B cell (primary cell): Measurements from ENCODE around the gene LRRC4C. TPM values are rescaled to one million over a fixed set of nuclear protein-coding genes. Genes with fewer than 3 reads are reported as not detected.

Experiments used
- ATAC-seq: fragments of 200-7000 bp; cut with Tn5 transposase; one replicate; pipeline ENCODE4 v1.10.0; 2021; ENCODE audit warnings: low read depth, mild to moderate bottlenecking, moderate number of reproducible peaks, moderate library complexity
- CTCF ChIA-PET: fragments of 350-600 bp; sonication (Branson Sonifier 250); formaldehyde crosslinking; loops from one replicate; lab custom pipeline; 2021; ENCODE audit warnings: antibody characterized with exemption, inconsistent platforms; lab: Charles Lee
- POLR2A ChIA-PET: fragments of 350-600 bp; sonication (Branson Sonifier 250); formaldehyde crosslinking; loops from one replicate; lab custom pipeline; 2021; ENCODE audit warnings: antibody characterized with exemption; lab: Charles Lee
- DNase-seq: peaks from one replicate; pipeline ENCODE4 v3.0.0; 2013
- H2AFZ ChIP-seq: 2 replicates; pipeline ENCODE4 v1.6.1; 2012; ENCODE audit warnings: mild to moderate bottlenecking, low read depth, low read length; ENCODE audit not compliant: insufficient read depth, poor library complexity, severe bottlenecking
- H3K27ac ChIP-seq, 2 donors: 1 replicate in 1 of 2; 2 replicates in 1 of 2; pipeline ENCODE4 v1.5.1; 2012 to 2013; ENCODE audit warnings: low read length in 2 of 2, mild to moderate bottlenecking in 2 of 2, moderate library complexity in 1 of 2
- H3K27me3 ChIP-seq, 4 experiments: fragments of 200-600 bp in 1 of 4; sonication (generic) in 1 of 4; replicated peaks in 1 of 4; 1 replicate in 2 of 4; 2 replicates in 2 of 4; pipeline versions ENCODE4 v1.6.1 to v1.7.0; 2013 to 2016; ENCODE audit warnings: low read length in 3 of 4, mild to moderate bottlenecking in 2 of 4, mixed read lengths in 1 of 4, moderate library complexity in 1 of 4; ENCODE audit not compliant: insufficient read depth in 4 of 4, control insufficient read depth in 3 of 4; ENCODE audit errors: control extremely low read depth in 1 of 4
- H3K36me3 ChIP-seq, 2 experiments: replicated peaks in 1 of 2; 1 replicate in 1 of 2; 2 replicates in 1 of 2; pipeline versions ENCODE4 v1.6.1 to v1.7.1; 2013; ENCODE audit warnings: low read length in 1 of 2; ENCODE audit not compliant: insufficient read depth in 2 of 2, control insufficient read depth in 1 of 2; ENCODE audit errors: control extremely low read depth in 1 of 2, extremely low read depth in 1 of 2
- H3K4me1 ChIP-seq, 2 donors: fragments of 200-600 bp in 1 of 2; sonication (generic) in 1 of 2; 1 replicate in 1 of 2; 2 replicates in 1 of 2; pipeline versions ENCODE4 v1.5.1 to v1.6.1; 2013 to 2017; ENCODE audit warnings: low read length in 2 of 2; ENCODE audit not compliant: control insufficient read depth in 2 of 2, insufficient read depth in 2 of 2
- H3K4me2 ChIP-seq: replicated peaks from 2 replicates; pipeline ENCODE3; 2012; ENCODE audit warnings: mild to moderate bottlenecking, low read depth, low read length; ENCODE audit not compliant: poor library complexity, severe bottlenecking
- H3K4me3 ChIP-seq, 5 experiments: fragments of 200-600 bp in 1 of 5; sonication (generic) in 1 of 5; 1 replicate in 3 of 5; 2 replicates in 2 of 5; pipeline versions ENCODE4 v1.5.1 to v1.7.0; 2011 to 2016; ENCODE audit warnings: low read length in 4 of 5, mild to moderate bottlenecking in 4 of 5, low read depth in 2 of 5, control low read depth in 1 of 5, moderate library complexity in 1 of 5; ENCODE audit not compliant: insufficient read depth in 1 of 5; ENCODE audit errors: control extremely low read depth in 1 of 5, extremely low read depth in 1 of 5
- H3K79me2 ChIP-seq: fragments of 200-600 bp; sonication (generic); one replicate; pipeline ENCODE4 v1.6.0; 2016; ENCODE audit warnings: low read length; ENCODE audit not compliant: control insufficient read depth, insufficient read depth
- H3K9ac ChIP-seq: fragments of 200-600 bp; sonication (generic); 2 replicates; pipeline ENCODE4 v1.6.1; 2017; ENCODE audit warnings: mild to moderate bottlenecking, low read length, moderate library complexity
- H3K9me3 ChIP-seq, 3 donors: one replicate each; pipeline versions ENCODE4 v1.6.1 to v1.7.1; 2013; ENCODE audit warnings: low read length in 2 of 3; ENCODE audit not compliant: control insufficient read depth in 2 of 3, insufficient read depth in 1 of 3; ENCODE audit errors: control extremely low read depth in 1 of 3
- H4K20me1 ChIP-seq: 2 replicates; pipeline ENCODE4 v1.6.0; 2012; ENCODE audit warnings: mild to moderate bottlenecking, low read length; ENCODE audit not compliant: insufficient read depth, control insufficient read depth, poor library complexity, severe bottlenecking
- H3K27ac Mint-ChIP-seq: one replicate; pipeline ENCODE4 v1.8.0; 2021; ENCODE audit warnings: mixed read lengths
- H3K27me3 Mint-ChIP-seq: one replicate; pipeline ENCODE4 v1.8.0; 2021; ENCODE audit warnings: mixed read lengths
- H3K4me1 Mint-ChIP-seq: one replicate; pipeline ENCODE4 v1.8.0; 2021; ENCODE audit warnings: mixed read lengths
- H3K4me3 Mint-ChIP-seq: one replicate; pipeline ENCODE4 v1.8.0; 2021; ENCODE audit warnings: mixed read lengths
- H3K9me3 Mint-ChIP-seq: one replicate; pipeline ENCODE4 v1.8.0; 2022; ENCODE audit warnings: mixed read lengths; ENCODE audit not compliant: insufficient read depth
- CTCF ChIP-seq: fragments of 200-600 bp; IDR thresholded peaks from one replicate; pipeline ENCODE4 v1.8.0; 2022; ENCODE audit warnings: antibody characterized with exemption, mild to moderate bottlenecking
- EZH2 ChIP-seq: IDR thresholded peaks from 2 replicates; pipeline ENCODE4 v1.6.1; 2012; ENCODE audit warnings: borderline replicate concordance, low read depth, mild to moderate bottlenecking, moderate library complexity, low read length; ENCODE audit not compliant: insufficient read depth, poor library complexity, severe bottlenecking
- WGBS: methylation state at CpG from one replicate; pipeline ENCODE4 v1.1.5; 2013; ENCODE audit warnings: missing lambda C conversion rate; ENCODE audit not compliant: insufficient coverage; 5-methylcytosine and 5-hydroxymethylcytosine counted together
- intact Hi-C: fragments of 100-400 bp; cut with micrococcal nuclease; formaldehyde crosslinking; loops from one replicate; pipeline ENCODE4 v1.10.0; 2022
- polyA plus RNA-seq: library from polyadenylated mRNA; depleted of rRNA; stranded (reverse); fragments of >200 nt; gene quantifications from 2 replicates; pipeline ENCODE4 v1.2.3, GENCODE V29; 2012
- total RNA-seq, 2 donors: library from RNA; stranded (reverse); fragments of 120-200 nt in 1 of 2; gene quantifications; 1 replicate in 1 of 2; 2 replicates in 1 of 2; pipeline versions ENCODE4 v1.2.3 to v1.2.4, GENCODE V29; 2013 to 2022

Gene LRRC4C
- total and polyA plus RNA-seq, 2 donors (not counting 1 experiment from before 2014, with no cell fraction given): 0.57 TPM; not detected in 1

GRCh38 chr11:41351825-41352224, 107.6 kb downstream of the LRRC4C start:
- no peaks in the 10 kb centered on the region for H3K4me1 ChIP-seq
- Mint-ChIP-seq H3K9me3 (no peaks in the 10 kb centered on the region), H3K27me3 (no peaks in the 10 kb centered on the region), H3K4me3 (no peak overlapping the region), H3K27ac (no peak overlapping the region), H3K4me1 (no peaks in the 10 kb centered on the region)
- ChIA-PET CTCF (no interaction called here), POLR2A (no interaction called here)
- no peak overlapping the region for H3K9ac ChIP-seq
- intact Hi-C loops: no loop called here
- no peaks in the 10 kb centered on the region for H3K79me2 ChIP-seq
- H3K27ac ChIP-seq: no peak overlapping the region
- H3K4me3 ChIP-seq: no peak overlapping the region
- DNase-seq: no peak
- no CpG with 5 or more reads among the region's 2 CpGs for WGBS
- no peak for ATAC-seq
- H2AFZ ChIP-seq: no peak overlapping the region
- H3K36me3 ChIP-seq: no peaks in the 10 kb centered on the region
- TF ChIP-seq EZH2 (no peak), CTCF (no peak)
- H3K27me3 ChIP-seq: no peaks in the 10 kb centered on the region
- no peak overlapping the region for H3K4me2 ChIP-seq
- peaks cover 0 to 5% (median 0%) of the 10 kb centered on the region in 3 donors for H3K9me3 ChIP-seq
- H4K20me1 ChIP-seq: no peaks in the 10 kb centered on the region

- ATAC-seq (no peak), DNase-seq (no peak)
- H3K79me2 ChIP-seq: no peaks in the 10 kb centered on the region
- POLR2A ChIA-PET: no interaction called here
- intact Hi-C loops: no loop called here
- no peak overlapping the region for H3K4me3 ChIP-seq
- TF ChIP-seq CTCF (no peak), EZH2 (no peak)
- no peak overlapping the region for H3K27ac ChIP-seq
- no peak overlapping the region for H3K4me2 ChIP-seq
- Mint-ChIP-seq H3K4me1 (no peaks in the 10 kb centered on the region), H3K4me3 (no peak overlapping the region), H3K27ac (no peak overlapping the region), H3K27me3 (no peaks in the 10 kb centered on the region), H3K9me3 (peaks cover 2% of the 10 kb centered on the region)
- H4K20me1 ChIP-seq: no peaks in the 10 kb centered on the region
- H3K27me3 ChIP-seq: no peaks in the 10 kb centered on the region
- CTCF ChIA-PET: no interaction called here
- WGBS: no CpG with 5 or more reads among the region's 2 CpGs
- no peaks in the 10 kb centered on the region for H3K36me3 ChIP-seq
- H3K9ac ChIP-seq: no peak overlapping the region
- H3K9me3 ChIP-seq: peaks cover 0 to 5% (median 0%) of the 10 kb centered on the region in 3 donors
- no peak overlapping the region for H2AFZ ChIP-seq
- H3K4me1 ChIP-seq: no peaks in the 10 kb centered on the region
These were observed 113.4 kb downstream of the LRRC4C start for GRCh38 chr11:41346042-41346441.
